ENCODE measurements around the gene CLASP1. TPM values are rescaled to one million over a fixed set of nuclear protein-coding genes. Genes with fewer than 3 reads are reported as not detected.

CLASP1 gene
- polyA plus RNA-seq, 1 donor (not counting 4 experiments of a cell fraction or from before 2014, with no cell fraction given): 16.7 TPM

DNA sequence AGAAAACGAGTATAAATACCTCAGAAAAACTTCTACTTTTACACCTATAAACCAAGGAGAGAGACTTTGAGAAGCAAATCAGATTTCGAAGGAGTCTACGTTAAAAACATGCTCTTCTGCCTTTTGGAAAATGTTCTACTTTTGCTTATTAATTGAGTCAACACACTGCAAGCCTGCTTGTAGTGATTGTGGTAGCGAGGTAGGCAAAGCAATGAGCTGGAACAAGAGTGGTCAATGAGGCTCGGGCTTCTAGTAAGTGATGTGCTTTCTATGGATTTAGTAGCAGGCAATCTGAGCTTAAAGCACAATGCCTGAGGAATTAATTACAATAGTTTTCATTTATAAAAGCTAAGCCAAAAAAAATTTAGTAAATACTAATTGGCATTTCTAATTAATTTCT lies 260.9 kb downstream of the CLASP1 start:
- Histone ChIP-seq H3K79me2 (ENCODE audit: control insufficient read depth, insufficient read depth, low read length) (no peaks in the 10 kb centered on the region), H3K9me3 (ENCODE audit: control insufficient read depth, low read depth, low read length) (no peaks in the 10 kb centered on the region), H3K4me3 (ENCODE audit: control insufficient read depth in 2 of 3, extremely low read depth in 1 of 3, insufficient read depth in 2 of 3, low read depth in 1 of 3, low read length in 3 of 3) (no peak overlapping the region), H3K9ac (ENCODE audit: control insufficient read depth, extremely low read depth, insufficient read depth, low read length) (no peak overlapping the region), H3K4me1 (ENCODE audit: control insufficient read depth, extremely low read depth, insufficient read depth, low read length) (peaks cover 15% of the 10 kb centered on the region), H3K27ac (ENCODE audit: control insufficient read depth, insufficient read depth, low read length) (no peak overlapping the region), H3K9me1 (ENCODE audit: control insufficient read depth, extremely low read depth, insufficient read depth, low read length) (no peaks in the 10 kb centered on the region), H3K4me2 (ENCODE audit: control insufficient read depth, extremely low read depth, insufficient read depth, low read depth, low read length) (no peak overlapping the region), H4K20me1 (ENCODE audit: control insufficient read depth, extremely low read depth, insufficient read depth, low read length) (no peaks in the 10 kb centered on the region), H2AFZ (ENCODE audit: control insufficient read depth, low read length) (no peak overlapping the region), H3K27me3 (ENCODE audit: control insufficient read depth, extremely low read depth, insufficient read depth, low read length) (no peaks in the 10 kb centered on the region), H3K36me3 (ENCODE audit: control insufficient read depth in 2 of 2, extremely low read depth in 1 of 2, insufficient read depth in 2 of 2, low read length in 2 of 2) (peaks cover 7 to 13% of the 10 kb centered on the region in 2 experiments)
- peak; percentile 26 for FAIRE-seq
- DNase-seq (ENCODE audit: low read depth, low spot score): no peak
- TF ChIP-seq EZH2 (IDR thresholded peaks at IDR 0.05; ENCODE audit: low read length): no peak
- TF ChIP-seq, protein P1, sequence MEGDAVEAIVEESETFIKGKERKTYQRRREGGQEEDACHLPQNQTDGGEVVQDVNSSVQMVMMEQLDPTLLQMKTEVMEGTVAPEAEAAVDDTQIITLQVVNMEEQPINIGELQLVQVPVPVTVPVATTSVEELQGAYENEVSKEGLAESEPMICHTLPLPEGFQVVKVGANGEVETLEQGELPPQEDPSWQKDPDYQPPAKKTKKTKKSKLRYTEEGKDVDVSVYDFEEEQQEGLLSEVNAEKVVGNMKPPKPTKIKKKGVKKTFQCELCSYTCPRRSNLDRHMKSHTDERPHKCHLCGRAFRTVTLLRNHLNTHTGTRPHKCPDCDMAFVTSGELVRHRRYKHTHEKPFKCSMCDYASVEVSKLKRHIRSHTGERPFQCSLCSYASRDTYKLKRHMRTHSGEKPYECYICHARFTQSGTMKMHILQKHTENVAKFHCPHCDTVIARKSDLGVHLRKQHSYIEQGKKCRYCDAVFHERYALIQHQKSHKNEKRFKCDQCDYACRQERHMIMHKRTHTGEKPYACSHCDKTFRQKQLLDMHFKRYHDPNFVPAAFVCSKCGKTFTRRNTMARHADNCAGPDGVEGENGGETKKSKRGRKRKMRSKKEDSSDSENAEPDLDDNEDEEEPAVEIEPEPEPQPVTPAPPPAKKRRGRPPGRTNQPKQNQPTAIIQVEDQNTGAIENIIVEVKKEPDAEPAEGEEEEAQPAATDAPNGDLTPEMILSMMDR (optimal IDR thresholded peaks at IDR 0.05 in 1 of 3, IDR thresholded peaks at IDR 0.05 in 1 of 3, conservative IDR thresholded peaks at IDR 0.05 in 1 of 3; ENCODE audit: extremely low read depth in 1 of 3, insufficient read depth in 2 of 3, low read length in 3 of 3): no peak
- dilution Hi-C loops (cut with MboI; ENCODE audit: extremely low pct_ligation_motif_present, low sequenced_read_pairs): no loop called here

DNA sequence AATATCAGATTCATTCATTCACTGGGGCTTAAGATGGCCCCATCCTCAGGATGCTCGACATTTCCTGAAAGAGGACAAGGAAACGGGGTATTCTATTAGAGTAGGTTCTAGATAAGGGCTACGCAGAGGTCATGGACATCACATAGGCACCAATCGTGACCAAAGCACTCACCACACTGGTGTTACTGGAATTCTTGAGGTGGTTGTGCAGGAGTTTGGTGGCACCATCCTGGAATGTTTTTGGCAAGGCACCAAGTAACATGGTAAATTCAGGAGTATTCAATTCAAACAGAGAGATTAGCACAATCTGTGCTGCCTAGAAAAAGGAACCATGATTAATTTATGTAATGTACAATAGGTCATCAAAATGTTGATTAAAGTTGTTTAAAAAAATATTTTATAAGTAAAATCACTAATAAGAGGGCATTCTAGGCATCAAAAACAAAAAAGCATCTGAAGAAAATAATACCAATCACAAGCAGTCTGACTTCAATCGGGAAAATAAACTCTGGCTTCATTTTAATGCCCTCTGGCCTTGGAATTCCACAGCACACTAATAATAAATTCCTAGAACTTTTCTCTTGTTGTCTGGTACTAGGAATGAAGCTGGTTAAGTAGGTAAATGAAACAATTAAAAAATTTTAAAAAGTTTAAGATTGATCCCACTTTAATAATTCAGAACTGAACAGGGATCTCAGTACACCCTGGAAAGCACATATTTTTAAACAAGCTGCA lies 261.5 kb downstream of the CLASP1 start:
- Histone ChIP-seq H3K9ac (ENCODE audit: control insufficient read depth, extremely low read depth, insufficient read depth, low read length) (no peak overlapping the region), H4K20me1 (ENCODE audit: control insufficient read depth, extremely low read depth, insufficient read depth, low read length) (no peaks in the 10 kb centered on the region), H3K9me1 (ENCODE audit: control insufficient read depth, extremely low read depth, insufficient read depth, low read length) (no peaks in the 10 kb centered on the region), H3K4me1 (ENCODE audit: control insufficient read depth, extremely low read depth, insufficient read depth, low read length) (peaks cover 15% of the 10 kb centered on the region), H3K4me3 (ENCODE audit: control insufficient read depth in 2 of 3, extremely low read depth in 1 of 3, insufficient read depth in 2 of 3, low read depth in 1 of 3, low read length in 3 of 3) (no peak overlapping the region), H3K79me2 (ENCODE audit: control insufficient read depth, insufficient read depth, low read length) (no peaks in the 10 kb centered on the region), H3K27me3 (ENCODE audit: control insufficient read depth, extremely low read depth, insufficient read depth, low read length) (no peaks in the 10 kb centered on the region), H3K36me3 (ENCODE audit: control insufficient read depth in 2 of 2, extremely low read depth in 1 of 2, insufficient read depth in 2 of 2, low read length in 2 of 2) (peaks cover 13 to 19% of the 10 kb centered on the region in 2 experiments), H3K9me3 (ENCODE audit: control insufficient read depth, low read depth, low read length) (no peaks in the 10 kb centered on the region), H2AFZ (ENCODE audit: control insufficient read depth, low read length) (no peak overlapping the region), H3K4me2 (ENCODE audit: control insufficient read depth, extremely low read depth, insufficient read depth, low read depth, low read length) (no peak overlapping the region), H3K27ac (ENCODE audit: control insufficient read depth, insufficient read depth, low read length) (no peak overlapping the region)
- DNase-seq (ENCODE audit: low read depth, low spot score): no peak
- TF ChIP-seq EZH2 (IDR thresholded peaks at IDR 0.05; ENCODE audit: low read length): no peak
- TF ChIP-seq, protein P1 (optimal IDR thresholded peaks at IDR 0.05 in 1 of 3, IDR thresholded peaks at IDR 0.05 in 1 of 3, conservative IDR thresholded peaks at IDR 0.05 in 1 of 3; ENCODE audit: extremely low read depth in 1 of 3, insufficient read depth in 2 of 3, low read length in 3 of 3): no peak
- dilution Hi-C loops (cut with MboI; ENCODE audit: extremely low pct_ligation_motif_present, low sequenced_read_pairs): no loop called here
- FAIRE-seq: no peak

Measured in keratinocyte (primary cell).